Neuronal stem cell (in vitro differentiated cells): Measurements from ENCODE around the gene FAM20B.

Experiments
- DNase-seq: peaks from one replicate; pipeline ENCODE4 v3.0.0-alpha.2; 2013; ENCODE audit warnings: low spot score
- H2AFZ ChIP-seq: one replicate; pipeline ENCODE4 v1.6.1; 2013; ENCODE audit warnings: mild to moderate bottlenecking, low read length, inconsistent platforms
- H2AK5ac ChIP-seq: 2 replicates; pipeline ENCODE4 v1.6.1; 2013; ENCODE audit warnings: low read depth, mild to moderate bottlenecking, inconsistent platforms, low read length, moderate library complexity, mixed read lengths
- H2BK120ac ChIP-seq: 2 replicates; pipeline ENCODE4 v1.6.1; 2013; ENCODE audit warnings: low read depth, mild to moderate bottlenecking, inconsistent platforms, low read length, moderate library complexity, mixed read lengths
- H2BK12ac ChIP-seq: one replicate; pipeline ENCODE4 v1.6.1; 2013; ENCODE audit warnings: low read length, inconsistent platforms
- H2BK15ac ChIP-seq: 2 replicates; pipeline ENCODE4 v1.6.1; 2013; ENCODE audit warnings: mild to moderate bottlenecking, low read length, inconsistent platforms, mixed read lengths
- H2BK5ac ChIP-seq: one replicate; pipeline ENCODE4 v1.6.1; 2013; ENCODE audit warnings: inconsistent platforms, mild to moderate bottlenecking, low read length, moderate library complexity
- H3K14ac ChIP-seq: one replicate; pipeline ENCODE4 v1.6.1; 2013; ENCODE audit warnings: low read length, inconsistent platforms
- H3K18ac ChIP-seq: 2 replicates; pipeline ENCODE4 v1.6.1; 2013; ENCODE audit warnings: low read length, inconsistent platforms
- H3K23ac ChIP-seq: 2 replicates; pipeline ENCODE4 v1.6.1; 2013; ENCODE audit warnings: low read depth, mild to moderate bottlenecking, mixed read lengths, low read length, inconsistent platforms; ENCODE audit not compliant: poor library complexity
- H3K27ac ChIP-seq: replicated peaks from 3 replicates; pipeline ENCODE4 v1.5.1; 2013; ENCODE audit warnings: low read length, inconsistent platforms
- H3K27me3 ChIP-seq, 3 experiments: 2 replicates each; pipeline ENCODE4 v1.6.1; 2013; ENCODE audit warnings: low read length in 3 of 3, mild to moderate bottlenecking in 2 of 3, inconsistent platforms in 1 of 3, low read depth in 1 of 3, mixed read lengths in 1 of 3, moderate library complexity in 1 of 3; ENCODE audit not compliant: control insufficient read depth in 3 of 3, insufficient read depth in 3 of 3
- H3K36me3 ChIP-seq, 2 donors: replicated peaks in 1 of 2; 2 replicates each; pipeline ENCODE4 v1.6.1; 2013; ENCODE audit warnings: low read length in 2 of 2; ENCODE audit not compliant: control insufficient read depth in 2 of 2, insufficient read depth in 2 of 2
- H3K4ac ChIP-seq: 2 replicates; pipeline ENCODE4 v1.6.1; 2013; ENCODE audit warnings: inconsistent platforms, mild to moderate bottlenecking, low read length, moderate library complexity
- H3K4me1 ChIP-seq, 2 donors: 1 replicate in 1 of 2; 2 replicates in 1 of 2; pipeline ENCODE4 v1.6.1; 2013; ENCODE audit warnings: low read length in 2 of 2, low read depth in 1 of 2; ENCODE audit not compliant: control insufficient read depth in 2 of 2, insufficient read depth in 1 of 2
- H3K4me2 ChIP-seq: one replicate; pipeline ENCODE4 v1.6.1; 2013; ENCODE audit warnings: mild to moderate bottlenecking, low read length, inconsistent platforms; ENCODE audit not compliant: insufficient read depth, poor library complexity, severe bottlenecking
- H3K4me3 ChIP-seq, 2 donors: 2 replicates each; pipeline ENCODE4 v1.5.1; 2013; ENCODE audit warnings: low read length in 2 of 2, mild to moderate bottlenecking in 2 of 2, inconsistent platforms in 1 of 2, moderate library complexity in 1 of 2
- H3K79me1 ChIP-seq: one replicate; pipeline ENCODE4 v1.6.1; 2013; ENCODE audit warnings: low read depth, mild to moderate bottlenecking, inconsistent platforms, low read length, moderate library complexity
- H3K9ac ChIP-seq: one replicate; pipeline ENCODE4 v1.6.1; 2013; ENCODE audit warnings: mild to moderate bottlenecking, low read depth, low read length, inconsistent platforms; ENCODE audit not compliant: poor library complexity
- H3K9me3 ChIP-seq, 2 donors: replicated peaks in 1 of 2; 2 replicates each; pipeline versions ENCODE3 to v1.6.1; 2013; ENCODE audit warnings: low read length in 2 of 2, mild to moderate bottlenecking in 2 of 2, inconsistent platforms in 1 of 2, low read depth in 1 of 2, mixed read lengths in 1 of 2, moderate library complexity in 1 of 2; ENCODE audit not compliant: control insufficient read depth in 2 of 2, insufficient read depth in 1 of 2
- H4K8ac ChIP-seq: one replicate; pipeline ENCODE4 v1.6.1; 2013; ENCODE audit warnings: low read depth, mild to moderate bottlenecking, inconsistent platforms, low read length, moderate library complexity
- H4K91ac ChIP-seq: one replicate; pipeline ENCODE4 v1.6.1; 2013; ENCODE audit warnings: low read length, low read depth, mild to moderate bottlenecking, inconsistent platforms; ENCODE audit not compliant: poor library complexity
- WGBS, 2 donors: extraction: QIAGEN DNeasy Blood & Tissue Kit; methylation state at CpG; one replicate each; pipeline ENCODE4 v1.1.7; 2013; ENCODE audit warnings: missing lambda C conversion rate in 2 of 2, mixed read lengths in 1 of 2; ENCODE audit not compliant: insufficient read length in 2 of 2, insufficient replicate concordance in 1 of 2; ENCODE audit errors: extremely low coverage in 2 of 2; 5-methylcytosine and 5-hydroxymethylcytosine counted together

The FAM20B gene

DNA sequence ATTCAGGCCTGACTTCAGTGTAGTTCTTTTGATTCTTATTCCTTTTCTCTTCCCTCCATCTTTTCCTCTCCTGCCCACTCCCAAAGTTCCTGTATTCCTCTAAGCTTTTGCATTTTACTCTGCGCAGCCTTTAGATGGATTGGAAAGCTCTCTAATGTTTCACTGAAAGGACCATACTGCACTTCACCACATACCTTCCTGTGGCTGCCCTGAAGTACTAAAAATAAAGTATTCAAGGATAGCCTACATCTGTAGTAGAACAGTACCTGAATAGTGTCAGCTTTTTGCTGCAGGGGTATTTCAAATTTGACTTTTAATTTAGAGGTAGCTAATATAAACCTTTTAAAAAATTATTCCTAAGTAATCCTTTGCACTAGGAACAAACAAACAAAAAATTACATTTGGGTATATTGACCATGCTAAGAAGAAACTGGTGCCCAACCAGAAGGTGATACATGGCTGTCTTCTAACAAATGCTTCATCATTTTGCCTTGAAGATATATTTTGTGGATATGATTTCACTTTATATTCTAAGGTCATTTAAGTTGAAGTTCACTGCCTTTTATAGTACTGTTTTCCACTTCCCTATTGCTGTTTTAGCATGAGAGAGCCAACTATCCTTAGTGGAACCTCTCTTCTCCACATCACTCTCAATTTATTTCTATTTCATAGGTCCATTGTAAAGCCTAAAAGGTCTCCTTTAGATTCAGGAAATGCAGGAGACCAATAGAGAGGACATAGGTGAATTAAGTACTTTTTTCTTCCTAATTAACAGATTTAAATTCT, 22.8 kb downstream of the FAM20B start:
- no peak overlapping the region for H3K14ac ChIP-seq
- H3K4me1 ChIP-seq: no peaks in the 10 kb centered on the region
- no CpG with 5 or more reads among the region's 1 CpG for WGBS, 2 donors
- no peak overlapping the region for H3K9ac ChIP-seq
- no peak overlapping the region for H2BK120ac ChIP-seq
- peaks cover 1 to 16% of the 10 kb centered on the region in 2 donors for H3K36me3 ChIP-seq
- no peak overlapping the region for H2AK5ac ChIP-seq
- H3K79me1 ChIP-seq: no peaks in the 10 kb centered on the region
- no peak overlapping the region for H3K4me2 ChIP-seq
- no peaks in the 10 kb centered on the region for H3K9me3 ChIP-seq
- no peaks in the 10 kb centered on the region for H3K27me3 ChIP-seq
- no peak overlapping the region for H3K27ac ChIP-seq
- H2BK5ac ChIP-seq: no peak overlapping the region
- no peak overlapping the region for H3K4me3 ChIP-seq
- H4K91ac ChIP-seq: no peak overlapping the region
- DNase-seq: no peak
- no peak overlapping the region for H3K18ac ChIP-seq
- no peak overlapping the region for H2AFZ ChIP-seq
- H3K23ac ChIP-seq: no peak overlapping the region
- no peak overlapping the region for H4K8ac ChIP-seq
- H3K4ac ChIP-seq: no peak overlapping the region
- H2BK12ac ChIP-seq: no peak overlapping the region
- no peak overlapping the region for H2BK15ac ChIP-seq

- Histone ChIP-seq H3K4me3 (no peak overlapping the region), H4K8ac (no peak overlapping the region), H3K9me3 (peaks cover 0 to 16% of the 10 kb centered on the region in 2 donors), H2BK12ac (no peak overlapping the region), H3K4me1 (no peaks in the 10 kb centered on the region), H3K36me3 (peaks cover 7 to 46% of the 10 kb centered on the region in 2 donors), H2AFZ (no peak overlapping the region), H3K79me1 (no peaks in the 10 kb centered on the region), H3K4me2 (no peak overlapping the region), H3K9ac (no peak overlapping the region), H2BK5ac (no peak overlapping the region), H3K18ac (no peak overlapping the region), H3K27ac (no peak overlapping the region), H3K14ac (no peak overlapping the region), H2AK5ac (no peak overlapping the region), H2BK120ac (no peak overlapping the region), H2BK15ac (no peak overlapping the region), H4K91ac (no peak overlapping the region), H3K4ac (no peak overlapping the region), H3K27me3 (no peaks in the 10 kb centered on the region), H3K23ac (no peak overlapping the region)
- no CpG with 5 or more reads among the region's 2 CpGs for WGBS, 2 donors
- no peak for DNase-seq
These were observed 27.1 kb downstream of the FAM20B start for GRCh38 chr1:179052776-179053175.

- no peaks in the 10 kb centered on the region for H3K27me3 ChIP-seq
- H4K8ac ChIP-seq: no peak overlapping the region
- DNase-seq: no peak
- peaks cover 0 to 16% of the 10 kb centered on the region in 2 donors for H3K9me3 ChIP-seq
- peaks cover 7 to 46% of the 10 kb centered on the region in 2 donors for H3K36me3 ChIP-seq
- peaks cover 0 to 3% of the 10 kb centered on the region in 2 donors for H3K4me1 ChIP-seq
- H3K4me3 ChIP-seq: no peak overlapping the region
- no peak overlapping the region for H3K14ac ChIP-seq
- H4K91ac ChIP-seq: no peak overlapping the region
- no peak overlapping the region for H2BK12ac ChIP-seq
- H2BK120ac ChIP-seq: no peak overlapping the region
- H3K79me1 ChIP-seq: no peaks in the 10 kb centered on the region
- no peak overlapping the region for H3K18ac ChIP-seq
- no CpG with 5 or more reads among the region's 2 CpGs for whole genome bisulfite sequencing, 2 donors
- no peak overlapping the region for H3K4me2 ChIP-seq
- H2BK5ac ChIP-seq: no peak overlapping the region
- H2BK15ac ChIP-seq: no peak overlapping the region
- H3K23ac ChIP-seq: no peak overlapping the region
- H3K4ac ChIP-seq: no peak overlapping the region
- H3K9ac ChIP-seq: no peak overlapping the region
- no peak overlapping the region for H2AK5ac ChIP-seq
- no peak overlapping the region for H3K27ac ChIP-seq
- no peak overlapping the region for H2AFZ ChIP-seq
These were observed 27.8 kb downstream of the FAM20B start for GRCh38 chr1:179053486-179053885.

GRCh38 chr1:179055937-179056336, 30.2 kb downstream of the FAM20B start:
- no peak overlapping the region for H2AFZ ChIP-seq
- H3K23ac ChIP-seq: no peak overlapping the region
- no peaks in the 10 kb centered on the region for H3K79me1 ChIP-seq
- H3K4me2 ChIP-seq: no peak overlapping the region
- peaks cover 6 to 49% of the 10 kb centered on the region in 2 donors for H3K36me3 ChIP-seq
- H3K4me3 ChIP-seq: no peak overlapping the region
- H3K9me3 ChIP-seq: peaks cover 0 to 16% of the 10 kb centered on the region in 2 donors
- peaks cover 0 to 5% of the 10 kb centered on the region in 2 donors for H3K4me1 ChIP-seq
- H3K27me3 ChIP-seq: no peaks in the 10 kb centered on the region
- no CpG with 5 or more reads among the region's 2 CpGs for WGBS, 2 donors
- H3K27ac ChIP-seq: no peak overlapping the region
- no peak overlapping the region for H3K4ac ChIP-seq
- H3K9ac ChIP-seq: no peak overlapping the region
- no peak overlapping the region for H2BK120ac ChIP-seq
- no peak overlapping the region for H2BK5ac ChIP-seq
- H4K91ac ChIP-seq: no peak overlapping the region
- H2BK12ac ChIP-seq: no peak overlapping the region
- no peak overlapping the region for H2BK15ac ChIP-seq
- no peak overlapping the region for H4K8ac ChIP-seq
- H3K14ac ChIP-seq: no peak overlapping the region
- no peak overlapping the region for H2AK5ac ChIP-seq
- no peak overlapping the region for H3K18ac ChIP-seq
- no peak for DNase-seq
